Stimulated activated naive CD4-positive, alpha-beta T cell treated with Interleukin-2 at 50 U/mL for 16 hours (primary cell): Measurements from ENCODE around the gene LMF1.

ENCODE experiments used
- DNase-seq: peaks from one replicate; lab custom pipeline; 2025; lab: John Stamatoyannopoulos, UW

Gene LMF1

DNA sequence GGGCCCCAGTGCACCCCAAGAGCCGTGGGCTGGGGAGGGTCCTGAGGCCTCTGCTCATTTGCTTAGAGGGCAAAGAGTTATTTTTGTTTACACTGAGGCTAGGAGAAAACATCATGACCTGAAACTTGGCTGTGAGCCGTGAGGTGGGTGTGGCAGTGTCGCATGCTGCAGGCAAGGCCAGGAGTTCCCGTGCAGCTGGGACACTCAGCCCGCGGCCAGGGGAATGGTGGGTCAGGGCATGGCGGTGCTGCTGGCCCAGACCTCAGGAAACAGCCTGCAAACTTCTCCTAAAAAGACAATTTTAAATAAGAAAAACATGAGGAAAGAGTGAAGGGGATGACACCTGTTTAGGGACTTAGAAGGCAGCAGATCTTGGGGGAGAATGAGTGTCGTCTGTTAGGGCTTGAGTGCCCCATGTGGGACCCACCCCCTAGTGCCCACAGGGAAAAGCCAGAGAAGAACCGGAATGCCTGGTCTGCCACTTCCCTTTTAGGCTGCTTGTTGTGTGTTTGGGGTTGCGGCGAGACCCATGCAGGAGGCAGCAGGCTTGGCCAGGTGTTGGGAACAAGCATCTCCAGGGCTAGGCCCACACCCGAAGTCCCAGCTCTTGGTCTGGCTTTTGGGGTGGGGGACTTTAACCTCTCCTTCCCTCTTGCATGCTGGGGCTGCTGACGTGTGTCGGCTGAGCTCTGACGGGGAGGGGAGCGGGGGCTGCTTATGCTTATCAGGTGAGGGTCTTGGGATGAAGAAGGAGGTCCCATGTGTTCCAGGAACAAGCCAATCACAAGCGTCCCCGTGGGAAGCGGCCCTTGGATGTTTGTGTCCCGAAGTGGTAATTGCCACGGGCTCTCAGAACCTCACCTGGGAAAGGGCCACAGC is 89.3 kb downstream of the LMF1 start:
- DNase-seq = no peak

- no peak for DNase-seq
Measured at GRCh38 chr16:880471-881171, 90.2 kb downstream of the LMF1 start.

- DNase-seq = no peak
Measured at GRCh38 chr16:879986-880385, 90.8 kb downstream of the LMF1 start.

DNA sequence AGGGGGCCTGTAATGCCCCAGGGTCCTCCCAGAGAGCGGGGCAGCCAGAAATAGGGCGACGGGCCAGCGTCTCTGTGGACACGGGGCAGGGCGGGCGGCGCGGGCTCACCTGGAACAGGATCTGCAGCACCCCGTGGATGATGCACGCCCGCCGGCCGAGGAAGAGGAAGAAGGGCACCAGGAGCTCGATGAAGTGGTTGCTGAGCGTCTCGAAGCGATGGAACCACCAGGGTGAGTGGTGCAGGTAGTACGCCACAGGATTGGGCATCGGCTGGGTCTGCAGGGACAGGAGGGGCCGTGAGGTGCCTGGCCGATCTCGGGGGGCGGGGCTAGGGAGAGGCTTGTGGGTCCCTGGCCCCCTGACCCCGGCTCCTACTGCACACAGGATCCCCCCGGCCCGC is 91.3 kb downstream of the LMF1 start:
- no peak for DNase-seq

GRCh38 chr16:878886-879285 is 91.9 kb downstream of the LMF1 start:
- DNase-seq = no peak

DNA sequence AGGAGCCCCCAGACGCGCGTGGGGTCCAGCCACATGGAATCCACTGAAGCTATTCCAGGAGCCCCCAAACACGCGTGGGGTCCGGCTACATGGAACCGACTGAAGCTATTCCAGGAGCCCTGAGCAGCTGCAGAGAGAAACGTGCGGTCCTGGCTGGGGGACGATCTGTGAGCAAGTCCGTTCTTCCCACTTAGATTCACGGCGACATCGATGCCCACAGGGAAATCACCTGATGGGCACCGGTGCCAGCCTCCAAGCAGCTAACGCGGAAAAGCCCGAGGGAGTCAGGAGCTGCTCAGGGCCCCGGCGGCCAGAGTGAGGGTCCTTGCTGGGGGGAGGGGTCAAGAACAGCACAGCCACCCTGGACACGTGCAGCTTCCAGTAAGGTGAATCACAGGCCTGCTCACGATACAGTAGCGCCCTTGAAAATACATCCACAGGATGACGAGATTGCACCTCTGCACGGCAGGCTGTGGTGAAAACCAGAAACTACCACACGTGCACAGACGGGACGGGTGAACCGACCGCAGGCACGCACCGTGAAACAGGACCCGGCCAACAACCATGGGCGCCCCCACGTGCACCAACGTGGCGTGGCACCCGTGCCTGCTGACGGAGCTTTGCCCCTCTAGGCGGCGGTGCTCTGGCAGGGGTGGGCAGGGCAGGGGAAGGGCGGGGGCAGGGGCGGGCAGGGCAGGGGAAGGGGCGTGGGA is 92.6 kb downstream of the LMF1 start:
- peak; percentile 28 for DNase-seq

- no peak for DNase-seq
Measured at GRCh38 chr16:877242-878071, 93.3 kb downstream of the LMF1 start.

- no peak for DNase-seq
Measured at GRCh38 chr16:876523-877241, 94.1 kb downstream of the LMF1 start.

DNA sequence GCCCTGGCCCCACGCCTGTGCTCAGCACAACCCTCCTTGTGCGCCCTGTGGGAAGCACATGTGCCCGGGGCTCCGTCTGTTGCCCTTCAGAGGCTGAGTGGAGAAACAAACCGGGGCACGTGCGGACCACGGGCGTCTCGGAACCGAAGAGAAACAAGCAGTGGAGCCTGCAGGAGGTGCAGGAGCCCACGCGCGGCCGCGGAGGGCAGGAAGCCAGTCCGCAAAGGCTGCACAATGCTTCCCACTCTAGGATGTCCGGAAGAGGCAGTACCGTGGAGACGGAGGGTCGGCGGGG is 94.8 kb downstream of the LMF1 start:
- DNase-seq = no peak

DNA sequence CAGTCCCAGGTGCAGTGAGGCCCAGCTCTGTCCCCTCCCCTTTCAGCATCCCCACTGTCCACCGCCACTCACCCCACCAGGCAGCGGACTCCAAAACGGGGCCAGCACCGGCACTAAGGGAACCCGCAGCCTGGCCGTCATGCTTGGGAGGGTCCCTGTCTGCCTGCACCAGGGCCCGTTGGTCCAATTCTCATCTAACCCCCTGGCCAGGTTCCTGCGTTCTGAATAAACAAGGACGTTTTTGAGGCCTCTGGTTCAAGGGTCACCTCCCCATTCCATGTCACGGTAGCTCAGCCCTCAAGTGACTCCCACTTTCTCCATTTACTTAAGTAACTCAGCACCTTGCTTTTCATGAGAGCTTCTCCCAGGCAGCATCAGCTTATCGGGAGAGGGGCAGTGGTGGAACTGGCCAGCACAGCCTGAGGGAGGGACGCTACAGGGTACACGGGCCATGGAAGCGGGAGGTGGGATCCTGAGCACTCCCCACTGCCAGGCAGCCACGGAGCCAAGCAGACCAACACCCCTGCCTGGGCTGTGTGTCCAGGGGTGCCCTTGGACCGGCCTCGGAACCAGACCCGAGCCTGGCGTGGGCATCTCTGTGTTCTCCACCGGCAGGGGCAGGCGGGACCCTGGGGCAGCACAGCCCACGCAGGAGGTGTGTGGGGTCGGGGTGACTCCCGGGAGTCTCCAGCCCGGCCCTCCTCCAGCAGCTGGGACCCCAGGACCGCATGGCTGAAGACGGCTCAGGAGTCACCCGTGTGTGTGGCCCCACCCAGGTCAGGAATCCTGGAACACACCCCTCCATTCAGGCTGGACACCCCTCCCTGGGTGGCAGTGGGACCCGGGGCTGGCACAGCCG is 95.4 kb downstream of the LMF1 start:
- no peak for DNase-seq

DNA sequence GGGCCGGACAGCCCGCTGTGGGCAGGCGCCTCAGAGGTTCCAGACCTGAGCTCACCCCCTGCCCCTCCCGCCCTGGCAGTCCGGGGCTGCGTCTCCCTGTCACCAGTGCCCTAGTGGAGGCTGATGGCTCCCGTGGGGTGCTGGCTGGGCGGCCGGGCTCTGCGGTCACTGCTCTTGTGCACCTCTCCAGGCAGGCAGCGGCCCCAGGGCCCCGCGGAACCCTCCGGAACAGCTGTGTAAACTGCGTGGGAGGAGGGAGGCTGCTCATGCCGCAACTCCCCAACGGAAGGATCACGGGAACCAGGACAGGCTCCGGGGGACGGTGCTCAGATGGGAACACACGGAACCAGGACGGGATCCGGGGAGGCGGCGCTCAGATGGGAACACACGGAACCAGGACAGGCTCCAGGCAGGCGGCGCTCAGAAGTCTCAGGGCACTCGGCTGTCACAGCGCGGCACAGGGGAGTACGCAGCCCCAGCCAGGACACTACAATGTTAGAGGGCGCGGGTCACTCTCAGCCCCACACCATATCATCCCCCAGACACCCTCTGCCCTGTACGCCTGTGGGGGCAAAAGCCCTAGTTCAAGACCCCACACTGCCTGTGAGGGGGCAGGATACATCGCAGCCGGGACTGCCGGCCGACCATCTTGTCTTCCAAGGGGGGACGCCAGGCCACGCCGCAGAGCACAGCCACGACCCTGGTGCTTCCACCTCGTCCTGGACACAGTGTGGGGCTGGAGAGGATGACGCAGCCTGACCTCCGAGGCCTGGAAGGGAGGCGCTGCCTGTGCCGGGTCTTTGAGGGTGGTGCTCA is 96.2 kb downstream of the LMF1 start:
- no peak for DNase-seq

GRCh38 chr16:873889-874288 is 96.9 kb downstream of the LMF1 start:
- DNase-seq = no peak

GRCh38 chr16:873243-873661 is 97.5 kb downstream of the LMF1 start:
- DNase-seq = no peak

GRCh38 chr16:872436-873242 is 98.1 kb downstream of the LMF1 start:
- no peak for DNase-seq

GRCh38 chr16:871562-872345 is 99.0 kb downstream of the LMF1 start:
- no peak for DNase-seq

DNA sequence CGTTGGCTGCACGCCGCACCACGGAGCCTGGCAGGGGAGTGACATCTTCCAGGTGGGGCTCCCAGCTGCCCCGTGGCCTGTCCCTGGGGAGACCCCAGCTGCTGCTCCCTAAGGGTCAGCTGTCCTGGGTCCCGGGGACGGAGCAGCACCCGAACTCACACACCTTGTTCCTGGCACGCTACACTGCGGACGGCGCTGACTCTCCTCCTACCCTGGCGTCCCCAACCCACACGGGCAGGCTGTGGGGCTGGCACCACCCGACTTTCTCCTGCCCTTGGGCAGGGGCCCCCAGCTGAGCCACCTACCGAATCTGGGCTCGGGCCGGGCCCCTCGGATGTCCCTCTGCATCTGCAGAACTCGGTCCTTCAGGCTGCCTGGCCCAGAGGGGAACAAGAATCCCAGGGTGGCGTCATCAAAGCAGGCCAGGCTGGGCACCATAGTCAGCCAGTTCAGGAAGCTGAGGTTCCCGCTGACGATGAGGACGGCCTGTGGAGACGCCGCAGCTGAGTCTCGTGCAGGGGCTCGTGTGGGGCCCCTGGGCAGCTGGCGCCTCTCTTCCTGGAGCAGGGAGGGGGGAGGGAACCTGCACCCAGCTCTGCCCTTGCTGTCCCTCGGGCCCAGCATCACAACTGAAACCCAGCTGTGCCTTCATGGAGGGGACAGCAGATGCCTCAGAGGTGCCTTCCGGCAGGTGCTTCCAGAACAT is 99.8 kb downstream of the LMF1 start:
- DNase-seq = no peak
